ENCODE measurements around the gene UBE2G1.
A peak's percentile ranks its signal among the peaks of the same experiment; 100 is the strongest.

GRCh38 chr17:4263282-4264215 lies 102.9 kb downstream of the UBE2G1 start, which contains the start of gene ANKFY1:
- peak; percentile 72 for TF ChIP-seq POLR2A (IDR thresholded peaks at IDR 0.05)
- TF ChIP-seq CTCF (IDR thresholded peaks at IDR 0.05), result peak in 2 of 4 experiments; percentile 33 to 35
- TF ChIP-seq POLR2AphosphoS5 (IDR thresholded peaks at IDR 0.05), result peak; percentile 93

All from prostate gland (tissue), 2 donors.